HFF-Myc (cell line): Measurements from ENCODE around the gene TSSK6.

Experiments used
- DNase-seq: peaks from one replicate; pipeline ENCODE4 v3.0.0-alpha.2; 2011; ENCODE audit warnings: low read depth; ENCODE audit errors: extremely low read depth
- H3K4me3 ChIP-seq: replicated peaks from 2 replicates; pipeline ENCODE4 v1.5.1; 2011; ENCODE audit warnings: low read depth, mild to moderate bottlenecking, control low read depth, low read length
- TF ChIP-seq, protein P1 (sequence below): IDR thresholded peaks from 2 replicates; pipeline ENCODE4 v1.5.1; 2012; ENCODE audit warnings: mild to moderate bottlenecking, low read depth, low read length, control low read depth; ENCODE audit errors: missing control alignments

Gene TSSK6

DNA sequence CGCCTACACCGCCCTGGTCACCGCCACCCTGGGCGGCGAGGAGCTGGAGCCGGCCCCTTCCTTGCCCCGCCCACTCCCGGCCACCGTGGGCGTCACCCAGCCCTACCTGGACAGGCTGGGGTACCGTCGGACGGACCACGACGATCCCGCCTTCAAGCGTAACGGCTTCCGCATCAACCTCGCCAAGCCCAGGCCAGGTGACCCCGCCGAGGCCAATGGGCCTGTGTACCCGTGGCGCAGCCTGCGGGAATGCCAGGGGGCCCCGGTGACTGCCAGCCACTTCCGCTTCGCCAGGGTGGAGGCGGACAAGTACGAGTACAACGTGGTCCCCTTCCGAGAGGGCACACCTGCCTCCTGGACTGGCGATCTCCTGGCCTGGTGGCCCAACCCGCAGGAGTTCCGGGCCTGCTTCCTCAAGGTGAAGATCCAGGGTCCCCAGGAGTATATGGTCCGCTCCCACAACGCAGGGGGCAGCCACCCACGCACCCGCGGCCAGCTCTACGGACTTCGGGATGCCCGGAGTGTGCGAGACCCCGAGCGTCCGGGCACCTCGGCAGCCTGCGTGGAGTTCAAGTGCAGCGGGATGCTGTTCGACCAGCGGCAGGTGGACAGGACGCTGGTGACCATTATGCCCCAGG, 29.7 kb upstream of the TSSK6 start:
- TF ChIP-seq, protein P1, sequence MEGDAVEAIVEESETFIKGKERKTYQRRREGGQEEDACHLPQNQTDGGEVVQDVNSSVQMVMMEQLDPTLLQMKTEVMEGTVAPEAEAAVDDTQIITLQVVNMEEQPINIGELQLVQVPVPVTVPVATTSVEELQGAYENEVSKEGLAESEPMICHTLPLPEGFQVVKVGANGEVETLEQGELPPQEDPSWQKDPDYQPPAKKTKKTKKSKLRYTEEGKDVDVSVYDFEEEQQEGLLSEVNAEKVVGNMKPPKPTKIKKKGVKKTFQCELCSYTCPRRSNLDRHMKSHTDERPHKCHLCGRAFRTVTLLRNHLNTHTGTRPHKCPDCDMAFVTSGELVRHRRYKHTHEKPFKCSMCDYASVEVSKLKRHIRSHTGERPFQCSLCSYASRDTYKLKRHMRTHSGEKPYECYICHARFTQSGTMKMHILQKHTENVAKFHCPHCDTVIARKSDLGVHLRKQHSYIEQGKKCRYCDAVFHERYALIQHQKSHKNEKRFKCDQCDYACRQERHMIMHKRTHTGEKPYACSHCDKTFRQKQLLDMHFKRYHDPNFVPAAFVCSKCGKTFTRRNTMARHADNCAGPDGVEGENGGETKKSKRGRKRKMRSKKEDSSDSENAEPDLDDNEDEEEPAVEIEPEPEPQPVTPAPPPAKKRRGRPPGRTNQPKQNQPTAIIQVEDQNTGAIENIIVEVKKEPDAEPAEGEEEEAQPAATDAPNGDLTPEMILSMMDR, result no peak

DNA sequence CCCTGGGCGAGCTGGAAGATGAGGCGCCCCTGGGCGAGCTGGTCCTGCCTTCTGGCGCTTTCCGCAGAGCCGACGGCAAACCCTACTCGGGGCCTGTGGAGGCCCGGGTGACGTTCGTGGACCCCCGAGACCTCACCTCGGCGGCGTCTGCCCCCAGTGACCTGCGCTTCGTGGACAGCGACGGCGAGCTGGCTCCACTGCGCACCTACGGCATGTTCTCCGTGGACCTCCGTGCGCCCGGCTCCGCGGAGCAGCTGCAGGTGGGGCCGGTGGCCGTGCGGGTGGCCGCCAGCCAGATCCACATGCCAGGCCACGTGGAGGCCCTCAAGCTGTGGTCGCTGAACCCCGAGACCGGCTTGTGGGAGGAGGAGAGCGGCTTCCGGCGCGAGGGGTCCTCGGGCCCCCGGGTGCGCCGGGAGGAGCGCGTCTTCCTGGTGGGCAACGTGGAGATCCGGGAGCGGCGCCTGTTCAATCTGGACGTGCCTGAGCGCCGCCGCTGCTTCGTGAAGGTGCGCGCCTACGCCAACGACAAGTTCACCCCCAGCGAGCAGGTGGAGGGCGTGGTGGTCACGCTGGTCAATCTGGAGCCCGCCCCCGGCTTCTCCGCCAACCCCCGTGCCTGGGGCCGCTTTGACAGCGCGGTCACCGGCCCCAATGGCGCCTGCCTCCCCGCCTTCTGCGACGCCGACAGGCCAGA, 29.1 kb upstream of the TSSK6 start:
- TF ChIP-seq, protein P1, result no peak
- no peak for DNase-seq
- H3K4me3 ChIP-seq, result no peak overlapping the region

More for the DNA sequence above, 29.7 kb upstream of the TSSK6 start:
- no peak overlapping the region for H3K4me3 ChIP-seq
- no peak for DNase-seq

DNA sequence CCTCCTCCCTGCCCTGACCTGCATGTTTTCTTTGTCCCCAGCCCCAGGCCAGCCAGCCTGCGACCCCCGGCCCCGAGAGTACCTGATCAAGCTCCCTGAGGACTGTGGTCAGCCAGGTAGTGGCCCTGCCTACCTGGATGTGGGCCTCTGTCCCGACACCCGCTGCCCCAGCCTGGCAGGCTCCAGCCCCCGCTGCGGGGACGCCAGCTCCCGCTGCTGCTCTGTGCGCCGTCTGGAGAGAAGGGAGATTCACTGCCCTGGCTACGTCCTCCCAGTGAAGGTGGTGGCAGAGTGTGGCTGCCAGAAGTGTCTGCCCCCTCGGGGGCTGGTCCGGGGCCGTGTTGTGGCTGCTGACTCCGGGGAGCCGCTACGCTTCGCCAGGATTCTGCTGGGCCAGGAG, 28.3 kb upstream of the TSSK6 start:
- no peak for DNase-seq

DNA sequence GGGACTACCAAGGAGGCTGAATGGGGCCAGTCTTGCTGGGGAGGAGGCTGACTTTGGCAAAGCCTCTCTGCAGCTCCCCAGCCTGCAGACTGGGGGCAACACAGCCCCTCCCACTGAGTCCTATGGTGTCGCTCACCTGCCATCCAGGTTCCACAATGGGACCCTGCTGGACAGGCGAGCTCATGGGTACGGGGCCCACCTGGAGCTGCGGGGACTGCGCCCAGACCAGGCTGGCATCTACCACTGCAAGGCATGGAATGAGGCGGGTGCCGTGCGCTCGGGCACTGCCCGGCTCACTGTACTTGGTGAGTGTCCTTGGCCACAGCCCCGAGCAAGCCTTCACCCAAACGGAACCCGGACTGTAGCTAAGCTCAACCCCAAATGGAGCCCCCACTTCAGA, 27.8 kb upstream of the TSSK6 start:
- H3K4me3 ChIP-seq, result no peak overlapping the region
- TF ChIP-seq, protein P1, result no peak
- DNase-seq, result no peak

More for the DNA sequence above, 28.3 kb upstream of the TSSK6 start:
- TF ChIP-seq, protein P1, result no peak
- H3K4me3 ChIP-seq, result no peak overlapping the region

DNA sequence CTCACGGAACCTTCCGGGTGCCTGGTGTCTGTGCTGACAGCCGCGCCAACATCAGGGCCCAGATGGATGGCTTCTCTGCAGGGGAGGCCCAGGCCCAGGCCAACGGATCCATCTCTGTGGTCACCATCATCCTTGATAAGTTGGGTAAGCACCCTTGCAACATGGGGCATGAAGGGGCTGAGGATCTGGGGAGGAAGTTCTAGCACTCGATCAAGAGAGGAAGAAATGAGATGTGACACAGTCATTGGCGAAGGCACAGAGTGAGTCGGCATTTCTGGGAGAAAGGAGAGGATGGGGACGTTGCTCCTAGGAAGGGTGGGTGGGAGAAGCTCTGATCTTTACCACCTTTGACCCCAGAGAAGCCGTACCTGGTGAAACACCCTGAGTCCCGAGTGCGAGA, 27.2 kb upstream of the TSSK6 start:
- TF ChIP-seq, protein P1, result no peak
- no peak overlapping the region for H3K4me3 ChIP-seq
- no peak for DNase-seq

DNA sequence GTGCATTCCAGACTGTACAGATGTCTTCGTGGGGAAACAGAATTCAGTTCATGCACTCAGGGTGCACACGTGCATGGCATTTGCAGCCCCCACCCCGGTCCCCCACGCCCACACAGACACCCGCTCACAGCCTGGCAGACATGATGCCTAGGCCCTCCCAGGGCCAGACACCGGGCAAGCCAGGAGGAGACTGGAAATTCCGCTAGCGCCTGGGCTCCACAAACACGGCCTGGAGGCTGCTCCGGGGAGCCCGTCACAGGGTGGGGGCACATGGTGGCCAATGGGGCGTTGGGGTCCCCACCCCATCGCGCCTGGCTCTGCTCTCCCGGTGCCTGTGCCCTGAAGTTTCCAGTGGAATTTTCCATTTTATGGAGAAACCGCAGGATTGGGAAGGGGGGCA, 26.3 kb upstream of the TSSK6 start:
- H3K4me3 ChIP-seq, result no peak overlapping the region
- no peak for DNase-seq
- TF ChIP-seq, protein P1, result no peak
